Esophagus muscularis mucosa (tissue), 4 donors: ENCODE results near the gene NBEAL2.

Experiments
- CTCF ChIP-seq, 3 experiments: fragments of 200-600 bp in 2 of 3; fragments of 450-650 bp in 1 of 3; sonication (generic) in 2 of 3; IDR thresholded peaks; one replicate each; pipeline ENCODE4 v1.5.1; 2017 to 2019; ENCODE audit warnings: antibody characterized with exemption in 3 of 3, mild to moderate bottlenecking in 2 of 3, moderate library complexity in 1 of 3
- EP300 ChIP-seq: sonication (generic); formaldehyde crosslinking; IDR thresholded peaks from one replicate; pipeline ENCODE4 v1.6.1; 2017; ENCODE audit warnings: antibody characterized with exemption
- POLR2A ChIP-seq: fragments of 450-650 bp; IDR thresholded peaks from one replicate; pipeline ENCODE4 v1.6.1; 2017; ENCODE audit warnings: antibody characterized with exemption, moderate library complexity, mild to moderate bottlenecking, low read depth
- POLR2AphosphoS5 ChIP-seq, 2 donors: sonication (generic); formaldehyde crosslinking; IDR thresholded peaks; one replicate each; pipeline ENCODE4 v1.6.1; 2017; ENCODE audit warnings: antibody characterized with exemption in 2 of 2

GRCh38 chr3:46996689-46997452 is 17.4 kb downstream of the NBEAL2 start:
- TF ChIP-seq CTCF (IDR thresholded peaks at IDR 0.05), result no peak
- no peak for TF ChIP-seq POLR2AphosphoS5 (IDR thresholded peaks at IDR 0.05)
- TF ChIP-seq POLR2A, result no peak
- TF ChIP-seq EP300, result no peak
